Measurements from ENCODE around the gene C5orf47.

Gene C5orf47, protein sequence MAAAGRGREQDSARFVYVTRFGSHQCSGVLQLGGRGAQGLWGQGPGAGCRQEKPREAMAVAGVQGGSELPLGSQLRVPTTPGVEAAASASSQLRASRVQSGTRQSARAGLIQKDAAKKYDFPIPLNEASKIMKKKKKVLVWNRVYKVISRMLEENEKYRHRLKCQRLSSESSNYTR
- 0 to 0.04 (median 0) reads per million in 3 experiments for total RNA-seq

- no peak for DNase-seq
These were observed at the start of gene C5orf47 for GRCh38 chr5:173988554-173989431. C5orf47 (plus strand) TSS chr5:173989170; CDS start chr5:173989264, 94 bp downstream.

DNA sequence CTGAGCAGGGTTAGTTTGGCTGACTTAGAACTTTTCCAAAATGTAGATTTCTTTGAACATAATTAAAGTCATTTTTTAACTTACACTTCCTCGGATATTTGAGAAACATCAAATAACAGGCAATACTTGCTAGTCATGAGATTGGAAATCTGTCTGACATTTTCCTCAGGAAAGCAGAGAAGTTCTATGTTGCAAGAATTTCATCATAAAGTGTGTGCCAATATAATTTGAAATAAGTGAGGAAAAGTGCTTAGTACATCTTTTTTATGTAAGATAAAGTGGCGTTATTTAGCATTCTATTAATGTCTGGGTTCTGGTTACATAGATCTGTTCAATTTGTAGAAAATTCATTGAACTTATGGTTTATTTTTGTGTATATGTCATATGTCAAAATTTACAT is 48.7 kb upstream of the C5orf47 start:
- DNase-seq: no peak

DNA sequence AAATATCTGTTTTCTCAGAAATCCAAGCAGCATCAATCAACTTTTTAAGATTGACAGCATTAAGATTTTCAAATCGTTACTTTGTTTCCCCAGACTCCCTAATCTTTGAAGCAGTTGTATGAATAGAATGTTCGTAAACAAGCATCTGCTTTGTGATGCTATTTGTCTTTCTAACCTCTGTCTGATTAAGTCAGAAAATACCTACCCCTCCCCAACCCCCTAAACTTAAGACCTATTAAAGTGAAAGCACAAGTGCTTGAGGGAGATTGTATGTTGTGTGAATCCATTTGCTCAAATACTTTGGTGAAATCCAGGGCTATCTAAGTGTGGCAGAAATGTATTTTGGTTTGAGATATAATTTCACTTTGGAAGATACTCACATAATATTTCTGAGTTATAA is 47.9 kb upstream of the C5orf47 start:
- no peak for DNase-seq

DNA sequence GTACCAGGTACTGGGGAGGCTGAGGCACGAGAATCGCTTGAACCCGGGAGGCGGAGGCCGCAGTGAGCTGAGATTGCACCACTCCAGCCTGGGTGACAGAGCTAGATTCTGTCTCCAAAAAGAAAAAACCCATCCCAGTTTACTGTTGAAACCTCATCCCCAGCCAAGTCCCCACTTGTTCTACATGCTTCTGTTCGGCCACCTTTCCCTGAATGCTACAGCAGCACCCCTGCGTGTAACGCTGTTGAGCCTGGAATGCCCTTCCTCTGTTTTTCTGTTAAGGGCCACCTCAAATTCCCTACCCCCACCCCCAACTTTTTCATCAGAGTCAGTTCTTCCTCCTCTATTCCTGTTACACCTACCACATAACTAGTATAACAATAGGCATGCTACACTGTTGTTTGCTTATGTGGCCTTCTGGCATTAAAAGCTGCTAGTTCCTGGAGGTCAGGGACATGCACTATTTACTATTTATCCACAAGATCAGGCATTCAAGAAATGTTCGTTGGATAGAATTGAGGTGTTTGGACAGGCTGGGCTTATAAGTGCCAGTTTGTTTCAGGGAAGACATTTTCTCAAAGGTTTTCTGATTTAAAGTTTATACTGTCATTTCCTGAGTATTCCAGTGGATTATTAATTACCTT is 47.1 kb upstream of the C5orf47 start:
- DNase-seq: no peak

DNA sequence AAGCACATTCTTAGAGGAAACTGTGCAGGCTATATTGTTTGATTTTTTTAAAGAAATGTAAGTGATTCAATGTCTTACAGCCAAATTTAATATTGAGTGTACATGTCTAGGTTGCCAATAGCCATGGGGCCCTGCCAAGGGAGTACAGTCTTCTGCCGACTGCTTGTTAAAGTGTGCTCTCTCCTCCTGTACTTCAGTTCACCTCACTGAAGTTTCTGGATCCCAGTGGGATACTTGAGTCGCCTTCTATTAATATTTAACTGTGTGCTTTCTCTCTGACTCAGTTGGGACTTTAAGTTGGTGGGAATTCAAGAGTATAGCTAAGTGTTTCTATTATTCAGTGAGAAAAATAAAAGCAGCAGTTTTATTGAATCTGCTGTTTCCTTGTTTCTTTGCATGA is 44.5 kb upstream of the C5orf47 start:
- no peak for DNase-seq

DNA sequence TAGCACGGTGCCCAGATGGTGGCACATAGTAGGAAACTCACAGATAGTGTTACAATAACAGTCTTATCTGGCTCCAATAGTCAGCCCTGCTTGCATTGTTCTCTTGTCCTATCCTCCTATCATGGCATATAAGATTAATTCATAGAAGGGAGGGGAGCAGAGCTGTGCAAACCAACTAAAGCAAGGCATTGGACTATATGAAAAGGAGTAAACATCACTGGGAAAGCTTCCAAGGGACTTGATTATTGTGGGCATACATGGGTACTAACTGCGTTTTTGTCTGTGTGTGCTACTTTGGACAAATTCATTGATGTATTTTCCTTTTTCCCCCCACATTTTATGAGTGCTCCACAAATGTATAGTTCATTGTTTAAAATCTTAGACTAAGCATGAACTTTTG is 43.8 kb upstream of the C5orf47 start:
- DNase-seq: no peak

DNA sequence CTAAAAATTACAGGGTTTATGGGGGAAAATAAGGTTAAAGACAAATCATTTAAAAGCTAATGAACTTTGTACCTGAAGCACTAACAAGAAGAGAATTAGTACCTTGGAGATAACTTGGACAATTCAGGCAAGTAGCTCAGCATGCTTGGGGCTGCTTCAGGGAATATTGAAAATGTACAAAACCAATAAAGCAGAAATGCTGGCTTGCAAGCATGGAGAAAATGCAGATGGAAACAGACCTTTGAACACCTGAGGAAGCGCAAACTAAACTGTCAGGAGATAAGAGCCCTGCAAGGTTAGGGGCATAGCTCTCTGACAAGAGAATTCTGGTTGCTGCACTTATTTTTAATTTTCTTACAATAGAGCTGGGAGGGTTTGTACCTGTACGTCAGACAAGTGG is 42.6 kb upstream of the C5orf47 start:
- DNase-seq: no peak

DNA sequence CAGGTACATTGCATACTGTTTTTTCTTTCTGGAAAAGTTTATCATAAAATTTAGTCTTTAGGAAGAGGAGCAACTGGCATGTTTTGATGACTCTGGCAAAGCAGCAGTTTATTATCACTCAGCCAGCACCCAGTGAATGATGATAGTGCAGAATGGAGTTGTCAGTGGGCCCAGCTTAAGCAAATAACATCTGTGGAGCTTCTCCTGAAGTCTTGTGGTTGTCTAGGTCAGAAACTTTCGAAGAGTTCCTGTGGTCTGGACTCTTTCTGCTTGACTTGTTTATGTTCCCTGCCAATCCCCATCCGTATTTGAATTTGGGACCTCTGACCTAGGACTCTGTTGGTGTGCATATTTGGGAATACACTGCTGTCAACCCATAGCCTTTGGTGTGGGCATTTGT is 38.1 kb upstream of the C5orf47 start:
- DNase-seq: no peak

DNA sequence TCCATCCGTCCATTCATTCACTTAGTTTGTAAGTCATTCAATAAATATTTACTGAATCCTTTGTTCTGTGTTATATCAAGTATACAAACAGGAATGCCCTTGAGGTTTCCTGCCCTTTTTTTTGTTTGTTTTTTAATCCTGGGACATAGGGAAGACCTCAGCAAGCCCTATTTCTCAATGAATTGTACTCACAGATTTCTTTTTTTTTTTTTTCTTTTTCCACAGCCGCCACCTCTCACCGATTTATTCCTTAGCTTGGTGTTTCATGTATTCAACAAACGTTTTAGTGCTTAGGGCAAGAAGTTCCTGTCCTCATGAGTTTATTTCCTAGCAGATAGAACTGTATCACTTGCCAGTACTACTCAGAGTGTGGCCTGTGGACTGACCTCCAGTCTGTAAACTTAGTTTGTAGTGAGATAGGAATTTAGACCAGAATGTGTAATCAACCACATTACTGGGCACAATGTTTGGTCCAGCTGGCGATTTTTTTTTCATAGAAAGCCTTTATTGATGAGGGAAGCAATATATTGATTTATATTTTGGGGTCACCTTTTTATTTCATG is 35.4 kb upstream of the C5orf47 start:
- DNase-seq: no peak

DNA sequence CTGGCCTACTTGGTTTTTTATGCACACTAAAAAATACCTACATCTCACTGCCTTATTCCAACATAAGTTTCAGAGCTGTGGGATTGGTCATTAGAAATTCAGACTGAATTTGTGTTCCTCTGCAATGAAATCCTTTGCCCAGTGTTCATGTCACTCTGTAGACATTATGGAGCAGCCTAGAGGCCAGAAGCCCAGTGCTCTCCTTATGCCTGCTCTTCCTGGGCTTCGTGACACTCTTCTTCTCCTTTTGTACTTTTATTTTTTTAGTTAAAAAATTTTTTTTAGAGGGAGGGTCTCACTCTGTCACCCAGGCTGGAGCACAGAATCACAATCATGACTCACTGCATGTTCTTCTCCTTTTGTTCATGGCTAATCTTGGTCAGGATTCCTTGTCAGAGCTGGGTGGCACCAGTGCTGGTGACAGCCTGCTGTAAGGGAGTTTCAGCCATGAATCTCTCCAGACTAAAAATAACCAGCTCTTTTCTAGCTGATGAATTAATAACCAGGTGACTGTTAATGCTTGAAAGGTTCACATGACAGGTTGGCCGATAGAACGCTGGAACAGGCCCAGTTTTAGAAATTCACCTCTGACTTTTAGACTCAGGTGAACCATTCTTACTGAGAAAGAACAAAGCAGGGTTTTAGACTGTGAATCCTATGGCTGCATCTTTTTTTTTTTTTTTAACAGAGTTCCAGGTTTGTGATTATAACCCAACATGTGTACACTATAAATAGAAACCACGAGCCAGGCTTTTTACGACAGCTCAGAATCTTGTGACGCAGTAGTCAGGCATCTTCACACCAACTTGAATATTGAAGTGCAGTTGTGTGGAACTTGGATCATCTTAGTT is 34.1 kb upstream of the C5orf47 start:
- no peak for DNase-seq

DNA sequence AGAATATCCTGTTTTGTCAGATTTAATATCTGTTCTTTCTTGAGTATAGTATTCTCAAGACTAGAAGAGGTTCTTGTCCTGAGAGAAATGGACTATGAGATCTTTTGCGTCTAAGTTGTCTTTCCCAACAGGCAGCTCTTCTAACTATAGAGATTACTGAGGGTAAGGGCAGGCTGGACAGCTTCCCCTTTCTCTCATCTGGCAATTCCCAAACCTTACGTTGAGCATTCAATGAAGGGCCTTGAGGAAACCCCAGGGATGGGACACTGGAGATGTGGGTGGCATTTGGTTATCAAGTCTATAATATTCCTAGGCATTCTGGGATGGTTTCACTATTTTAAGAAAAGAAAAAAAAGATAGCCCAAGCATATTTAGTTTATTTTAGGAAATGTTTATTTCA is 28.0 kb upstream of the C5orf47 start:
- no peak for DNase-seq

DNA sequence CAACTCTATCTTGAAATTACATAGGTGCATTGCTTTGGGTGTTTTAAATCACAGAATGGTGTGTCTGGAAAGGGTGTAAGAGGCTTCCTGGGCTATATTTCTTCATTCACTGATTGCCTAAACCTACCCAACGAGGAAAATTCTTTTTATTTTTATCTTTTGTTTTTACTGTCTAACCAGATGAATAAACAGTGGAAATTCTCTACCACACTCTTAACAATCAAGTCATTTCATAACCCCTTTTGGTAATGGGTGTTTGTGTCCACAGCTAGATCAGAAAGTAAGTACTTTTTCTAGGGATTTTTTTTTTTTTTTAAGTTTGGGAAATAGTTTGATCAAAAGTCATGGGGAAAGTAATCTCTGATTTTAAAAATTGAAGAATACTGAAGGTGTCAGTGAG is 27.6 kb upstream of the C5orf47 start:
- no peak for DNase-seq

DNA sequence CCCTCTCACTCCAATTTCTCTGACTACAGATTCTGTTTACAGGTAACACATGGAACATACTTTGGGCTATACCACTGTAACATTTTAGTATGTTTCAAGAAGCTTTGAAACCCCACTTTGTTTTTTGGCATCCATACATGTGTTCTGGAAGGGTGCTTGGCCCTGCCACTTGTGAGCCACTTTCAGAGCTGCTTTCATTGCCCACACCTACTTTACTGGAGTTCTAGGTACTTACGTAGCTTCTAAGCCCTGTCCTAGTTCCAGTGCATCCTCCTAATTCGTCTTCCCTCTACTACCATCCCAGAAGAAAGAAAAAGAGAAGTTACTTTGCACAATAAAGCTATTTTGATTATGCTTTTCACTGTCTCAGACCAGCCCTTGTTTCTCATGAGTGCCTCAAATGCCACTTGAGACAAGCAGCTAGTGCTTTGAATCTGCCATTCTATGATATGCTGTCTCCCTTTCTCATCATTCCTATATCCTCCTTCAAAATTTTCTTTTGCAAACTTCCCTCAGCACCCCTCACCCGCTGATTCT is 26.5 kb upstream of the C5orf47 start:
- no peak for DNase-seq

DNA sequence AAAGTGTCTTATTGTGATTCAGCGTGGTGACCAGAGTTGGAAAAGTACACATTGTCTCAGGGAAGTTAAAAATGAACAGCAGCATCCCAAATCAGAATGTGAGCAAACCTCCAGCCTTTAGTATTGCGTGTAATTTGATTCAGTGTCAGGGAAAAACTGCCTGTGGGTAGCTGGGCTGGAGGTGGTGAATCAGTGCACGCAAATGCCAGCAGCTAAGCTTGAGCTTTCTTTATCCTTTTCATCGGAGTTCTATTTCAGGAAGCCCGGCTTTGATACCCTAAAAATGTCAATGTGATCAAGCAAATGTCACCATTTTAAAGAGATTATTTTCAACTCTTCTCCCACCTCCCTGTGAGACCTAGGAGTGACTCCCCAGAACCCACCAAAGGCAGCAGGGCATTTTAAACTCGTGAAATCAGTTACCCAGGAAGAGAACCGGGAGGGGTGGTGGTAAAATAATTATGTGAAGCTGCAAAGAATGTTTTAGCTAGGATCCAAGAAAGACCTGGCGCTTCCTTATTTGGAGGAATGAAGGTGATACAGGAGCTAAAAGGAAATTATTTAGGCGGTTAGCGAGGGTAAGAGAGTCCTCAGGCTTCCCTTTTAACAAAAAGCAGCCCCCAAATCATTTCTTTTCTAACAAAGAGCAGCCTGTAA is 25.7 kb upstream of the C5orf47 start:
- DNase-seq: no peak

DNA sequence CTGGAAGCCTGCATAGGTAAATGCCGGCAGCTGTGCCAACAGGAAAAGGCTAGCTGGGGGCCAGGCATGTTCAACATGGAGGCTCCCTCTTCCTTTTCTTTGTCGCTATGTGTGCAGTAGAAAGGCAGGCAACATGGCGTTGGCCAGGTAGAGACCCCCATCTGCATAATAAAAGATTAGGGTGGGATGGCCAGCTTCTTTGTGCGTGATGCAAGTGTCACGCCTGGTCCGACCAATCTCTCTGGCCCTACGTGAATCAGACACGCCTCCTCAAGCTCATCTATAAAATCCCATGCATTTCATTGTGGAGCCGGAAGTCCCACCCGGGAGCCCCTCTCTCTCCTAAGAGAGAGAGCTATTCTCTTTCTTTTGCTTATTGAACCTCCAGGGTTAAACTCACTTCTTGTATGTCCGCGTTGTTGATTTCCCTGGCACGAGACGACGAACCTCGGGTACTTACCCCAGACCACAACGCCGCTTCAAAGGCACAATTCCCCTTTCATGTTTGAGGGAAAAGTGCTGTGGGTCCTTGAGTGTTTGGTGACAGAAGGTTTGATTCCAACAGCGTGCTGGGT is 25.0 kb upstream of the C5orf47 start:
- DNase-seq: peak; percentile 40

DNA sequence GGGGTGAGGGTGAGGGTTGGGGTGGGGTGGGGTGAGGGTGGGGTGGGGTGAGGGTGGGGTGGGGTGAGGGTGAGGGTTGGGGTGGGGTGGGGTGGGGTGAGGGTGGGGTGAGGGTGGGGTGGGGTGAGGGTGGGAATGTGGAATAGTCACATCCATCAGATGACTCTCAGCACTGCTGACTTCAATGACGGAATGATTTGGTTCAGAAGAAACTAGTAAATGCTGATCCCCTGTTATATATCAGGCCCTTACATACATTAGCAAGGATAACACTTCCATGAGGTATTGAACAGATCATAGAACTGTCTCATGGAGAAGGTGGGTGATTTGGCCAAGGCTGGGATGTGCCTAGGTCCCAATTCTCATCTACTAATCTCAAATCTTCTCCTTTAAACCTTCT is 24.5 kb upstream of the C5orf47 start:
- no peak for DNase-seq

GRCh38 chr5:173967241-173967640 is 21.7 kb upstream of the C5orf47 start:
- DNase-seq: no peak

GRCh38 chr5:173968154-173968797 is 20.7 kb upstream of the C5orf47 start:
- no peak for DNase-seq

- DNase-seq: no peak
These were observed 19.6 kb upstream of the C5orf47 start for GRCh38 chr5:173969167-173970049.

All from central memory CD4-positive, alpha-beta T cell (primary cell).